GM19025 (cell line): ENCODE measurements around the gene SLC4A1.

Experiments used
- ATAC-seq: cut with Tn5 transposase; IDR thresholded peaks from one replicate; pipeline ENCODE4 v1.9.1; 2021; ENCODE audit warnings: mild to moderate bottlenecking, low read depth, moderate library complexity; ENCODE audit not compliant: unreplicated experiment

SLC4A1 gene

DNA sequence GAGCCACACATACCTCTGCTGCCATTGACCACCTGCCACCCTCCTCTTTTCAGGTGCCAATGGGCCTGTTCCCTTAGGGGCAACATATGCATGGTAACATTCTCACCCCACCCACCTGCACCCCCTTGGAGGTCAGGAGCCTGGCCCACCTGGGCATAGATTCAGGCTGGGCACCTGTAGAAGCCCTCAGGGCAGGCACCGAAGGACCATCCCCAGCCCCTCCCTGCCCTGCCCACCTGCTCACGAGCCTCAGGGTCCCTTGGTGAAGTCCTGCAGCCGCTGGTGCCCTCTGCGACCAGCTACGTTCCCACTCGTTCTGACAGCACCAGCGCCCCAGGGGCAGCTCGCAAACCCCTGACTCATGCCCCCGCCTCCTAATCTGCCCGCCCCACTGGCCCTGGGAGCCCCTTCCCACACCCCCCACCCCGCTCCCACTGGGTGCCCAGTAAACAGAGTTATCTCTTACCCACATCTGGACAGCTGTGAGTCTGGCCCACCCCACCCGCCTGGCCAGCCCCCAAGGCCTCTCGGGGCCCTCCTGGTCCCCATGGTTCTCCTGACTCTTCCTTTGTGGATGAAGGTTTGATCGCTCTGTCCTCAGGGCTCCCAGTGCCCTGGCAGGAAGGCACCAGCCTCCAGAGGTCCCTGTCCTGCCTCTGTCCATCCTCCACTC lies at the start of gene SLC4A1:
Gene SLC4A1 (minus strand): TSS at position 318 of the 673 bp plus-strand sequence. CDS start 5,269 bp downstream, outside the sequence.
- ATAC-seq = no peak

GRCh38 chr17:44317545-44317944 lies 49.6 kb upstream of the SLC4A1 start:
- no peak for ATAC-seq

DNA sequence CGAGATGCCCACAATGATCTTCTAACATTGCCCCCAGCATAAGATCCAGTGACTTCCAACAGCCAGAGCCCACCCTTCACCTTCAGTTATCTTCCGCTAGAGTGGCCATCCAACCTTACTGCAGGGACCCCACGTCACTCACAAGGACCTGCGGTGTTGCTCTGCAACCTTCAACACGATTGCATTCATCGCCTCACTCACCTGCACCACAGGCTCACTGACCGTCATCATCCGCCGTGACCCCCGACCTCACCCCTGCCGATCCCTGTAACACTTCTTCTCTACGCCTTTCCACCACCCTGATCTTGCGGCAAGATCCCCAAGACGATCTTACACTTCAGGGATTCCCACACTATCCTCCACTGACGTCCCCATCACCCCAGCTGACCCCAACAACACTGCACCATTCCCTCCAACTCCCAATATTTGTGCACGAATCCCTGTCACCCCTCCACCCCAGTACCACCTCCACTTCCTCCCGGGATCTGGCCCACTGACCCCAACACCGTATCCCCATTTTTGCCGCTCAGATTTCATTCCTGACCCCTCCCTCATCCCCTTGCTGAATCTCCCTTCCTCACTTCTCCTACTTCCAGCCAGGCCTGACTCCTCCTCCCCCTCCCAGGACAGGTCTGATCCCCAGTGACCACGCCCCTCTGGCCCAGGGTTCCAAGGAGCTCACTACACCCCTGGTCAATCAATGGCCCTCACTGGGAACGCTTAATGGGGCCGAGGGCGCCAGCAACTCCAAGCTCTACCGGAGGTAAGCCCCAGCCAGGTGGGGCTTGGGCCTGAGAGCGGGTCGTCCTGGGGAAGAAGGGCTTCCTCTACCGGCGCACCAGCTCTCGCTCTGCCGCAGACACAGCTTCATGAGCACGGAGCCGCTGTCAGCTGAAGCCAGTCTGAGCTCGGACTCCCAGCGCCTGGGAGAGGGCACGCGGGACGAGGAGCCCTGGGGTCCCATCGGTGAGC lies 48.1 kb upstream of the SLC4A1 start:
- no peak for ATAC-seq

- ATAC-seq = no peak
Observed at GRCh38 chr17:44314869-44315661, 47.1 kb upstream of the SLC4A1 start.

GRCh38 chr17:44314524-44314868 lies 46.6 kb upstream of the SLC4A1 start:
- no peak for ATAC-seq

- ATAC-seq = no peak
Observed at GRCh38 chr17:44314031-44314430, 46.1 kb upstream of the SLC4A1 start.

DNA sequence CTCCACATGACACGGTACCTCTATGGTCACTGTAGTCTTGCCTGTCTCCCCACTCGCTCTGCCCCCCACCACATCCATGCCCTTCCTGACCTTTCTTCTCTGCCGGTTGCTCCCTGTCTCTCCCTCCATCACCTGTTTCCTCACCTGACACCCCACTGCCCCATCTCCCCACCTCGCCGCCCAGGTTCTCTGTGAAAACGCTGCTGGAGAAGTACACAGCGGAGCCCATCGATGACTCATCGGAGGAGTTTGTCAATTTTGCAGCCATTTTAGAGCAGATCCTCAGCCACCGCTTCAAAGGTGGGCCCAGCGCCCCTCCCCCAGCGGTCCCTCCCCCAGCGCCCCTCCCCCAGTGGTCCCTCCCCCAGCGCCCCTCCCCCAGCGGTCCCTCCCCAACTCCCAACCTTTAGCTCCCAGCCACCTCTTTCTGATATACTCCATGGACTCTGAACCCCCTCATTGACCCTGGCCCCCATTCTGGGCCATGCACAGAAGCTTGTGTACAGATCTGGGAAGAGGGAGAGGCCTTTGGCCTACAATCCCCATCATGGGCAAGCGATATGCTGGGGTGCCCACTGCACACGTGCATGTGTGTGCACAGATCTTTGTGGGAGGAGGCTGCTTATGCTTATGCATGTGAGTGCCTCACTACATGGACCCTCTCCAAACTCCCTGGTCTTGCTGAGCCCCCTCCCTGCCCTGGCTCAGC lies 44.6 kb upstream of the SLC4A1 start:
- ATAC-seq = no peak

DNA sequence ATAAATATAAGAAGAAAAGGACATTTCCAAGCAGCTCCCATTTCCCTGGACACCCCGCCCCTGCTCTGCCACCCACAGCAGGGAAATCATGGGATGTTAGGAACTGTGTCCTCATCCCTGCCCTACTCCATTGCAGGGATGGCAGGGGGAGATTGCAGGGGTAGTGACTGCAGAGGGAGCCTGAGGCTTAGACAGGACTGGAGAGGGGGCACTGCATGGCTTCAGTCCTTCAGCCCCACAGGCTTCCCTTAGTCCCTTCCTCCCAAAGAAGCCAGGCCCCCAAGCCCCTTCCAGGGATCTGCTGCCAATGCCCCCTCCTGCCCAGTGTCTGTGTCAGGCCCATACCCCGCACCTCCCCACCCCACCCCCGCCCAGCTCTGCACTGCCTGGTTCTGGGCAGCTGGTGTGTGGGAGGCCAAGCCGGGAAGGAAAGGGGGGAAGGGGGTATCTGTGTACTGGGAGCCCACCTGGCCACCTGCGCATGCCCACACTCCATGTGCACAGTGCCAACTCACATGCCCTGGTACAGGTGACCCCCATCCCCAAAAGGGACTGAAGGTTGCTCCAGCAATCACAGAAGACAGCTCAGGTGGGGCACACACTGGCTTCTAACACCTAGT lies 43.7 kb upstream of the SLC4A1 start:
- no peak for ATAC-seq

DNA sequence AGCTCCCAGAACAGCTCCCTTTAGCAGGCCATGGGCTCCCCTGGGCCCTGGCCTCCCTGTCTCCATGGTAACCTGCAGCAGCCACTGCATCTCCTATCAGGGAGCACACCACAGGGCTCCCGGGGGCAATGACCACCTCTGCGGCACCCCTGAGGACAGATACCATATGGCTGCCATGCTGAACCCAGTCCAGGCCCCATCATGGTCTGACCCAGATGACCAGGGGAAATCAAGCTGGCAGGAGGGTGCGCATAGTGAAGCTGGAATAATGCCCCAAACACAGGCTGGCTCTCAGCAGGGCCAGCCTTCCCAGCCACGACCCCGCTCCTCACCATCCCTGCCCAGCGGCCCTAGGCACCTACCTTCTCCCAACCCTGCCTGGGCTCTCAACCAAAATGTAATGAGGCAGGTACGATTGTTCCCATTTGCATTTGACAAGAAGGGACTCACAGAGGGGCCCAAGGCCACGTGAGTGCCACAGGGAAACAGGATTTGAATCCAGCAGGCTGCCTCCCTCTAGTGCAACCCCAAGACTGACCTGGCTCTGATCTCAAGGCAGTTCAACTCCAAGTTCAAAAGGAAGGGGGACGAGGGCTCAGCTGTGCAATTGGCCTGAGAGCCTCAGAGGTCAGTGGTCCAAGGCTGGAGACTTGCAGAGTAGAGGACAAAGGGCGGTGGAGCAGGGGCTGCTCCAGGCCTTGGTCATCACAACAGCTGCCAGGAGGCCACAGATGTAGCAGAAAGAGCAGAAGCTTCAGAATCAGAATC lies 42.9 kb upstream of the SLC4A1 start:
- ATAC-seq = no peak

- ATAC-seq = no peak
Observed at GRCh38 chr17:44310188-44310587, 42.3 kb upstream of the SLC4A1 start.

- ATAC-seq = no peak
Observed at GRCh38 chr17:44309472-44309871, 41.5 kb upstream of the SLC4A1 start.

- no peak for ATAC-seq
Observed at GRCh38 chr17:44308865-44309264, 40.9 kb upstream of the SLC4A1 start.

DNA sequence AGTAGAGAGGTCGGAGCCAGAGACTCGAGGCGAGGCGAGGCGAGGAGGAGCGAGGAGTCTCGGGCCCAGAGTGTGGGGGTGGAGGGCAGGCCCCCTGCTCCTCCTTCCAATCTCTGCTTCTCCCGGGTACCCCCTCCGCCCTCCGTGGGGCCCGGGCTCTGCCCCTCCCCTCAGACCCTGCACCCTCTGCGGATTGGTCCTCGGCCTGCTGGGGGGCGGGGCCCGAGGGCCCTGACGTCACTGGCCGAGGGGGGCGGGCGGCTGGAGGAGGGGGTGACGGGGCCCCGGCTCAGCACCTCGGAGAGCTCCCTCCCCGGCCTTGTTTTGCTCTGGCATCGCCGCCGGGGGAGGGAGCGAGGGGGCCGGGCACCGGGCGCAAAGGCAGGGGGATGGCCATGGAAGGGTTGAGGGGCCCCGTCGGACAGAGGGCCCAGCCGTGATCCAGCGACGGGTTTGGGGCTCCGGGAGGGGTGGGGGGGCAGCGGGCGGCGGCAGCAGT lies 40.4 kb upstream of the SLC4A1 start, which contains the start of gene RUNDC3A:
Gene RUNDC3A (plus strand): TSS at position 282 of the 499 bp plus-strand sequence. CDS start 232 bp downstream, outside the sequence.
- no peak for ATAC-seq

DNA sequence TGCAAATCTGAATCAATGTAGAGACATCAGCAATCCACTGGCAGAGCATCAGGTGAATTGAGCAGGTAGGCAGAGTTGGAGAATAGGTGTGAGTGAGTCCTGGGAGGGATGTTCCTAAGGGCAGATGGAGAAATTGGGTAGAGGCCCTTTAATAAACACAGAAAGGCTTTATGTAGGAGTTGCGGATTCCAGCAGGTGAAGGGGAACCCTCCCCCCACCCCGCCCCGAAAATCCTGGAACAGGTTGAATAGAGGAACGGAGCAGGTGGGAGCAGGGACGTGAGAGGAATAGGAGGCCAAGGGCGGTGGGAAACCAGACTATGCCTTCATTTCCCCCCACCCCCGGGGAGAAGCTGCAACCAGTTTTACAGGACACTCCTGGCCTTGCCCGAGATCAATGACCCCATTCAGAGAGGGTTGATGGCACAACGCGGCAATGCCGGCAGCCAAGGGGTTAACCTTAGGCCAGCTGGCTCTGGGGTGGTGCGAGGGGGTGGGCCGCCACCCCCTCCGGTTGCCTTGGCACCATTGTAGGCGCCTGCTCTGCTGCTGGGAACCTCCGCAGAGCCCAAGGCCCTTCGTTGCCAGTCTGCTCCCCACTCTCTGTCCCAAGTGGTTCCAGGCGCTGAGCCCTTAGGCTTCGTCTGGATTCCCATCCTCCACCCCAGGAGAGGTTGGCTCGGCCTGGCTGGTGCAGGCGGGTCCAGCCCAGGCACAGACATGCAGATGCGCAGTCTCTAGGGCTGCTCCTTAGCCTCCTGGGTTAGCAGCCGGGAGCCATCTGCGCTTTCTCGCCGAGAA lies 39.7 kb upstream of the SLC4A1 start:
- no peak for ATAC-seq

GRCh38 chr17:44304651-44305050 lies 36.7 kb upstream of the SLC4A1 start:
- no peak for ATAC-seq

DNA sequence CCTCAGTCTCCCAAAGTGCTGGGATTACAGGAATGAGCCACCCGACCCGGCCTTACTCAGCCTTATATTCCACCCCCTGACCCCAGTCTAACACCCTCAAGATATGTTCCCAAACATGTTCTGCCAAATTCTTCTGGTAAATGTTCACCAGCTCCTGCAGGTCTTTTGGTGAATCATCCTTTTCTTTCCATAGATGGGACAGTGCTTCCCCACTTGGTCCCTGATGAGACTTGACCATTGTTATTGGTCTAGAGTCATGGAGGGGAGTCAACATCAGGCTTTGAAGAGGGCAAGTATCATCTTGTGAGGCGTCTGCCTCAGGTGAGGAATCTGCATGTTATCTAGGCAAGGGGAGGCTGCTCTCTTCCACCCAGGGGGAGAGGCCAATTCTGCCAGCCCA lies 30.0 kb upstream of the SLC4A1 start:
- ATAC-seq = no peak

GRCh38 chr17:44293509-44294226 lies 25.7 kb upstream of the SLC4A1 start:
- no peak for ATAC-seq
